ENCODE results near the gene SLC6A18.

GRCh38 chr5:1252681-1253080, 27.5 kb downstream of the SLC6A18 start:
- TF ChIP-seq TAF1 (IDR thresholded peaks at IDR 0.05; ENCODE audit: borderline replicate concordance, insufficient read depth, low read length) (no peak), SIN3A (IDR thresholded peaks at IDR 0.05; ENCODE audit: borderline replicate concordance, insufficient read depth, low read length) (no peak), POLR2AphosphoS5 (IDR thresholded peaks at IDR 0.05; ENCODE audit: low read depth, low read length) (no peak)

Measured in PFSK-1 (cell line).